ENCODE data around the gene PIGP.

The PIGP gene

GRCh38 chr21:37017951-37018679, 54.8 kb downstream of the PIGP start:
- no peak overlapping the region for H3K4me3 ChIP-seq (ENCODE audit: control insufficient read depth, low read depth, low read length)
- DNase-seq (ENCODE audit: low read depth): no peak
- no peak for TF ChIP-seq CTCF (conservative IDR thresholded peaks at IDR 0.05; ENCODE audit: control insufficient read depth, insufficient read depth, low read depth, low read length)
